ENCODE data around the gene NUP188.

Gene NUP188

DNA sequence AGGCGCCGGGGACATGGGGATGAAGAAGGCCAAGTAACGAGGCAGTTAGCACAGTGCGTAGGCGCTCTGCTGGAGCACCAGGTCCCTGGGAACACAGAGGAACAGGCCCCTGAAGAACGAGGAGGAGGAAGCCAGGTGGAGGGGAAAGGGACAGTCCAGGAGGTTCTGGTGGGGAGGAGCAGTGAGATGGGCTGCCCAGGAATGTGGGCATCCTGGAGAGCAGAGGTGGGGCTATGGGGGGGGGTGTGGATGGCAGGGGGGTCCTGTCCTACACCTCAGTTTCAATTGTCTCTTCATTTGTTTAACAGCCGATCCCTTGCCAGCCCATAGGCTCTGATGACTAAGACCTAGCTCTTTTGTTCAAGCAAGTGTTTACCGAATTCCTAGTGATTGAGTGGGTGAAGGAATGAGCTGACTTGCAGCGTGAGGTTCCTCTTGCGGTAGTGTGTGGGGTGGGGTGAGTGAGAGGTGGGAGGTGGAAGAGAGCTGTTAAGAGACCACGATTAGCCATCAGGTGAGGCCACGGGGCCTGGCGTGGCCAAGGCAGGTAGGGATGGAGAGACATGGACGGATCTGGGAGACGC is 35.1 kb upstream of the NUP188 start:
- peak in 33 of 42 donors; percentile 30 to 86 (median 60) for DNase-seq
- intact Hi-C loops (cut with DNase I): no loop called here

DNA sequence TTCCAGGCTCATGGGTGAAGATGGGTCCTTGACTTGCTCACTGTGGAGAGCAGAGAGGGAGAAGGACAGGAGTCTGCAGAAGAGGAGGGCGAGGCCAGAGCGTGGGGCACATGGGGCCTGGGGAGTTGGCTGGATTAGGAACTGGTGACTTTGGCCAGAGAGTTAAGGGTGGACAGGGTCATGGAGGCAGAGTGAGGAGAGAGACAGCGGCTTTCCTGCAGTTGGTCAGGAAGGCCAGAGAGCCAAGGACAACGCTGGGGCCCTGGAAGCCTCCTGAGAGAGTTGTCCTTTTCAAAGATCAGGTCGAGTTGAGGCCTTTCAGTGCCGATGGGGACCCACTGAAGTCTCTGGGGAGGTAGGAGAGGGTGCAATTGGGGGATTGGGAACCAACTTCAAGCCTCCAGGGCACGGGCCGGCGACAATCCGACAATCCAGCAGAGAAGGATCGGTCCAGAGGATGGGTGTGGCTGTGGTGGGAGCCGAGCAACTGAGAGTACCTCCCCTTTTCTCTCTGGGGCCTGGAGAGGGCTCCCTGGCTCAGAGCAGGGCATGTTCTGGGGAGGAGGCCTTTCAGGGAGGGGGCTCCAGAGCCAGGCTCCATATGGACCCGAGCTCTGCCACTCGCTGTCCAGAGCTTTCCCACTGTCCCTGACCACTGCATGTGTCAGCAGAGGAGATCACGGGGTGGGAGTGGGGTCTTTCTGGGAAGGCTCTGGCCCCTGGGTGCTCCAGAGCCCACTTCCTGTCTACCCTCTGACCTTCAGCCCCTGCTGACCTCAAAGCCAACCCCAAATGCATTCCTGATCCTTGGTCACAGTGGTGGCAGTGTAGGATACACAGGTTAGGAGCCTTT is 34.2 kb upstream of the NUP188 start:
- DNase-seq: no peak
- intact Hi-C loops (cut with DNase I): no loop called here

DNA sequence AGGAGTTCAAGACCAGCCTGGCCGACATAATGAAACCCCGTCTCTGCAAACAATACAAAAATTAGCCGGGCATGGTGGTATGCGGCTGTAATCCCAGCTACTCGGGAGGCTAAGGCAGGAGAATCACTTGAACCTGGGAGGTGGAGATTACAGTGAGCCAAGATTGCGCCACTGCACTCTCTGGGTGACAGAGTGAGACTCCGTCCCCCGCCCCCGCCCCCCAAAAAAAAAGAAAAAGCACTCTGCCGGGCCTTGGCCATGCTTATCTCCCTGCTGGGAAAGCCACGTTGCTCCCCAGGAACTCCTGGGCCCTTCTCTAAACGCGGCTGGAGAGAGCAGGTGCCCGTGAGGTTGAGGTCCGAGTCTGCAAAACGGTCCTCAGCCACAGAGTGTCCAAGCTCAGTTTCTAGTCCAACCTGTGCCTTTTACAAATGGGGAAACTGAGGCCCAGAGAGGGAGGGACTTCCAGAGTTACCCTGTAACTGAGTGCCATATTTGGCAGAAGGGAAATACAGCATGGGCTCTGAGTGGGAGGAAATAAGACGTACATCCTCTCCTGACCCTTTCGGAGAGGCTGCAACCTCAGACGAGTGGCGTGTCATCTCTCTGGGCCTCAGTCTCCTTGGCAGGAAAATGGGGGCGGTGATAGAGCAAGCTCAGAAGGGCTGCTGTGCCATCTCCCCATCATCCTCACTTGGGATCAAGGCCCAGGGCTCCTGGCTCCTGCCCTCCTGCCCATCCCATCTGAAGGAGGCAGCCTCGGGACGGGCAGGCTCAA is 33.3 kb upstream of the NUP188 start:
- no peak for DNase-seq
- intact Hi-C loops (cut with DNase I): no loop called here

DNA sequence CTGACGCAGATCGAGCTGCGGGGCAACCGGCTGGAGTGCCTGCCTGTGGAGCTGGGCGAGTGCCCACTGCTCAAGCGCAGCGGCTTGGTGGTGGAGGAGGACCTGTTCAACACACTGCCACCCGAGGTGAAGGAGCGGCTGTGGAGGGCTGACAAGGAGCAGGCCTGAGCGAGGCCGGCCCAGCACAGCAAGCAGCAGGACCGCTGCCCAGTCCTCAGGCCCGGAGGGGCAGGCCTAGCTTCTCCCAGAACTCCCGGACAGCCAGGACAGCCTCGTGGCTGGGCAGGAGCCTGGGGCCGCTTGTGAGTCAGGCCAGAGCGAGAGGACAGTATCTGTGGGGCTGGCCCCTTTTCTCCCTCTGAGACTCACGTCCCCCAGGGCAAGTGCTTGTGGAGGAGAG is 31.3 kb upstream of the NUP188 start:
- DNase-seq: peak in 3 of 42 donors; percentile 31 to 57 (median 32)
- intact Hi-C loops (cut with DNase I): no loop called here

DNA sequence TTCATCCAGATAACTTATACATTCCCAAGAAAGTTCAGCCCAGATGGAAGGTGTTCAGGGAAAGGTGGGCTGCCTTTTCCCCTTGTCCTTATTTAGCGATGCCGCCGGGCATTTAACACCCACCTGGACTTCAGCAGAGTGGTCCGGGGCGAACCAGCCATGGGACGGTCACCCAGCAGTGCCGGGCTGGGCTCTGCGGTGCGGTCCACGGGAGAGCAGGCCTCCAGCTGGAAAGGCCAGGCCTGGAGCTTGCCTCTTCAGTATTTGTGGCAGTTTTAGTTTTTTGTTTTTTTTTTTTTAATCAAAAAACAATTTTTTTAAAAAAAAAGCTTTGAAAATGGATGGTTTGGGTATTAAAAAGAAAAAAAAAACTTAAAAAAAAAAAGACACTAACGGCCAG is 30.8 kb upstream of the NUP188 start:
- intact Hi-C loops (cut with DNase I): no loop called here
- no peak for DNase-seq

DNA sequence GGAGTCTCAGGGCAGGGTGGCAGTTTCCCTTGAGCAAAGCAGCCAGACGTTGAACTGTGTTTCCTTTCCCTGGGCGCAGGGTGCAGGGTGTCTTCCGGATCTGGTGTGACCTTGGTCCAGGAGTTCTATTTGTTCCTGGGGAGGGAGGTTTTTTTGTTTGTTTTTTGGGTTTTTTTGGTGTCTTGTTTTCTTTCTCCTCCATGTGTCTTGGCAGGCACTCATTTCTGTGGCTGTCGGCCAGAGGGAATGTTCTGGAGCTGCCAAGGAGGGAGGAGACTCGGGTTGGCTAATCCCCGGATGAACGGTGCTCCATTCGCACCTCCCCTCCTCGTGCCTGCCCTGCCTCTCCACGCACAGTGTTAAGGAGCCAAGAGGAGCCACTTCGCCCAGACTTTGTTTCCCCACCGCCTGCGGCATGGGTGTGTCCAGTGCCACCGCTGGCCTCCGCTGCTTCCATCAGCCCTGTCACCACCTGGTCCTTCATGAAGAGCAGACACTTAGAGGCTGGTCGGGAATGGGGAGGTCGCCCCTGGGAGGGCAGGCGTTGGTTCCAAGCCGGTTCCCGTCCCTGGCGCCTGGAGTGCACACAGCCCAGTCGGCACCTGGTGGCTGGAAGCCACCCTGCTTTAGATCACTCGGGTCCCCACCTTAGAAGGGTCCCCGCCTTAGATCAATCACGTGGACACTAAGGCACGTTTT is 30.2 kb upstream of the NUP188 start:
- DNase-seq: peak in 39 of 42 donors; percentile 20 to 83 (median 57)
- intact Hi-C loops (cut with DNase I): no loop called here

DNA sequence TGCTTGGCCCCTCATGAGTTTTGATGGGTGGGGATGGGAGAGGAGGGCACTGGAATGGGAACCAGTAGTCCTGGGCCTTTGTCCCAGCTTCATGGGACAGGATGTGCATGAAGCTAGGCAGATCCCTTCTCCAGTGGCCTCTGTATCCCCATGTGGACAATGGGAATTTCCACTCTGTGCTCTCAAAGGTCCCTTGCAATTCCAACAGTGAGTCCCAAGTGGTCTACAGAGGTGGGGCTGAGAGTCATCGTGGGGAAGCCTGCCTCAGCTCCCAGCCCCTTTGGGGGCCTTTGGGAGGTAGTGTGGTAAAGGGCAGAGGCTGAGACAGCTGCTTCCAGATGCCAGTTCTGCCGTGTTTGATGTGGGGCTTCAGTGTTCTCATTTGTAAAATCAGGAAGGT is 28.6 kb upstream of the NUP188 start:
- intact Hi-C loops (cut with DNase I): no loop called here
- no peak for DNase-seq

DNA sequence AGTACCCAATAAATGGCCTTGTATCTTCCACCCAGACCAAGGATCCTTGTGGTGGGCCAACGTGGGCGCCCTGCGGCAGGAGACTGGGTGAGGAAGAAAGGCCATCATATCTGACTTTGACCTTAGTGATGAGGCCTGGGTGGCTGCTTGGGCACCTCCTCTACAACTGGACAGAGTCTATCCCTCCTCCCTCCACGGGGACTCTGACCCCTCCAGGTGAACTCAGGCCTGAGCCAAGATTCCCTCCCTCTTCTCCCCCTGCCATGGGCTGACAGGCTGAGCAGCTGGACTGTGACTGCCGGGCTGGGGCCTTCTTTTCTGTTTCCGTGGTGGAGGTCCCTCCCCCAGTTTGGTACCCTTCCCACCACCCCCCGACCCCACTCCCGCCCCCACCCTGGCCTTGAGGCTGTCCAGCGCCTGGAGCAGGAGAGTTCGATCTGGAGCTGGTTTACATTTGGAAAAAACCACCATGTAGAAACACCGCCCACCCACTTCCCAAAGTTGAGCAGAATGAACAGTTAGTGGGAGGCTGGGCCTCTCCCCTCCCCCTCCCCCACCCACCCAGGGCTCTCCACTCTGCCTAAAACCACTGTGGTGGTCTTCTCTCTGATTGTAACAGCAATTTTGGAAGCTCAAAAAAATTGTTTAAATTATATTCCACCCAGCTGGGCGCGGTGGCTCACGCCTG is 28.0 kb upstream of the NUP188 start:
- no peak for DNase-seq
- intact Hi-C loops (cut with DNase I): loop anchor here (5.0 kb wide), 1 partner anchor 37 kb away; the partner anchor contains the start of genes KYAT1 and LRRC8A

DNA sequence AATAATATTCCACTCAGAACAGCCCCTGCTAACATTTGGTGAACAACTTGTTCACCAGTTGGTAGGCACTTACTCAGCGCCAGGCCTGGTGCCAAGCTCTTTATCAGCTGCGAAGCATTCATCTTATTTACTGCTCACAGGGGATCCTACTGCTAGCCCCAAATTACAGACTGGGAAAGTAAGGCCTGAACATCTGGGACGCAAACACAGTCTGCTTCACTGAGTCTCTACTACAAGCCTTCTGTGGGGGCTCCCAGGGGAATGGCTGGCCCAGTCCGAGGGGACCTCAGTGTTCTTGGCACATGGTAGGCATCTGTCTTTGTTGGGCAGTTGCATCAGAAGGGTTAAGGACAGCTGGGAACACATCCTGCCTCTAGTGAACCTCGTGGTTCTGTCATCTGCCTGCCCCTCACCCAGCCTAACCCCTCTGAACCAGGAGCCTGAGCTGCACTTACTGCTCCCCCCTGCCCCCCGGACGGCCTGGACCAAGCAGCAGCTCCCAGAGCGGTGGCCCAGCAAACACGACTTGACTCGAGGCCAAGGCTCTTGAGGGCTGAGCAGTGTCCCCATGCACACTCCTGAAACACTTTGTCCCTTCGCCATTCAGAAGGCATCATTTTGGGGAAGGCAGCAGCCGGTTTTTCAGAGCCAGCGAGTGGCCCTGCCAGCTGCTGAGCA is 27.0 kb upstream of the NUP188 start, which contains the start of gene PHYHD1:
Gene PHYHD1 (plus strand): TSS at position 602 of the 678 bp plus-strand sequence. CDS start 1,342 bp downstream, outside the sequence.
- intact Hi-C loops (cut with DNase I): loop anchor here (5.0 kb wide), 1 partner anchor 38 kb away; the partner anchor contains the start of genes KYAT1 and LRRC8A
- peak; percentile 42 to 92 (median 78) for DNase-seq

DNA sequence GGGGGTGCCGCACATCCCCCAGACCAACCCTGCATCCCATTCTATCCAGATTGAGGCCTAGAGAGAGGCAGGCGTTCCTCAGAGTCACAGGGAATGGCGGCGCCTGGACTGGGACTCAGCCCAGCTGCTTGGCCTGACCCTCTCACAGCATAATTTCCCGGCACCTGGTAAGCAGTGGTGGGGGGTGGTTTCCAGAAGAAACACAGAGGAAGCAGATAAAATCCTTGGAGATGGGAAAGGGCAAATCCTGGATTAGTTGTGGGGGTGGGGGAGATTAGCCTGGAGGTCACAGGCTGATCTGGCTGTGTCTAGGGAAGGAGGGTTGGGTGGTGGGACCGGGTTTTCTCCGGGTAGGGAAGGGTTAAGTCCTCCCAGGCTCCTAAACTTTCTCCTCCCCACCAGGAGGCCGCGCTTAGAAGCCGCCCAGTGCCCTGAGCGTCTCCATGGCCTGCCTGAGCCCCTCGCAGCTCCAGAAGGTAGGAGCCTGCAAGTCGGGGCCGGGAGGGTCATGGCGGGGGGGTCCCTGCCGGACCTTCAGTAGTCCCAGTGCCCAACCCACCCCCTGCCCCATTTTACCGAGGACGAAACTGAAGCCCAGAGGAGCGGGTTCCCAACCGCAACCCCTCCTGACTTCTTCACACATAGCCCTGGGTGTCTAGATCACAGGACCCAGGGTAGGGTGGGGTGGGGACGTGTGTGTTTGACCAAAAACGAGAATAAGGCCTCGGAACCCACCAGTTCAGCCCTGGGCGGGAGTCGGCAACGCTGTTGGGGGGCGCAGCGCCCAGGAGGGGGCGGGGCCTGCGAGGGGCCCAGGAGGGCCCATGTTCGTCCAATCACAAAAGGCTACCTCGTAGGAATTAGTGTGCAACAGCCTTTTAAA is 25.4 kb upstream of the NUP188 start:
- peak in 6 of 42 donors; percentile 19 to 50 (median 31) for DNase-seq
- intact Hi-C loops (cut with DNase I): loop anchor here (5.0 kb wide), 1 partner anchor 40 kb away; the partner anchor contains the start of genes KYAT1 and LRRC8A

DNA sequence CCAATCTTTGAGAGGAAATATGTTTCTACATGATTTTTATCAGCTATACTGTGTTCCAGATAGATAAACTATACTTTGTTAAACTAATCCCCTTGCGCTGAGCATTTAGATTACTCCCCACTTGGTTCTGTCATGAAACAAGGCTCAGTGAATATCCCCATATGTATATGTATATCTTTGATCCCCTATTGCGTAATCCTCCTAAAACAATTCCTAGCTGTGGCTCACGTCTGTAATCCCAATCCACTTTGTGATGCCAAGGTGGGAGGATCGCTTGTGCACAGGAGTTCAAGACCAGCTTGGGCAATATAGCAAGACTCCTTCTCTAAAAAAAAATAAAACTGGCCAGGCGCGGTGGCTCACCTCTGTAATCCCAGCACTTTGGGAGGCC is 24.0 kb upstream of the NUP188 start:
- no peak for DNase-seq
- intact Hi-C loops (cut with DNase I): loop anchor here (5.0 kb wide), 1 partner anchor 41 kb away; the partner anchor contains the start of genes KYAT1 and LRRC8A

DNA sequence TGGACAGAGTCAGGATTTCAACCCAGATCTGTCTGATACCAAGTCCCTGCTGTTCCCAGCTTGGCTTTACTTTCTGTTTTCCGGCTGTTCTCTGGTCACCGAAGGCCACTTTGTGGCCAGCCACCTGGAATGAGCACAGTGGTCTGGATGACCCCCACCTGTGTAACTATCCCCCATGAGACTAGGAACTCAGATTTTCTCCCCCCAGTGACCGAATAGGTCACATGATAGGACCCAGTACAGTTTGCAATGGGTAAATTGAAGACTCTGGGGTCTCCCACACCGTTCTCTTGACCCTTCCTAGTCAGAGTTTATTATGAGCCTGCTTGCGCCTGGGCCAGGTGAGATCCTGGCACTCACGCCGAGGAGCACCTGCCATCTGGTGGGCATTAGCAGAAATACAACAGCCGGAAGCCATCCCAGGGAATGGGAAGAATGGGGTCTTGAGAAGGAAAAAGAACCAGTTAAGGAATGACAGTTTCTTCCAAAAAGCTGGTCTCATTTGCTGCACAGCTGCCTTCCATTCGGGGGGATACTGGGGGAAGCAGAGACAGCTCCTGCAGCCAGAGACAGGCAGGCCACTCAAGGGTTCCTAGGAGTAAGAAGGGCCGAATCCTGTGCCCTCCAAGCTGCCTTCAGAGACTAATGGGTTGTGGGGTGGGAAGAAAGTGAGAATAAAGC is 19.6 kb upstream of the NUP188 start:
- DNase-seq: peak in 41 of 42 donors; percentile 41 to 86 (median 66)

DNA sequence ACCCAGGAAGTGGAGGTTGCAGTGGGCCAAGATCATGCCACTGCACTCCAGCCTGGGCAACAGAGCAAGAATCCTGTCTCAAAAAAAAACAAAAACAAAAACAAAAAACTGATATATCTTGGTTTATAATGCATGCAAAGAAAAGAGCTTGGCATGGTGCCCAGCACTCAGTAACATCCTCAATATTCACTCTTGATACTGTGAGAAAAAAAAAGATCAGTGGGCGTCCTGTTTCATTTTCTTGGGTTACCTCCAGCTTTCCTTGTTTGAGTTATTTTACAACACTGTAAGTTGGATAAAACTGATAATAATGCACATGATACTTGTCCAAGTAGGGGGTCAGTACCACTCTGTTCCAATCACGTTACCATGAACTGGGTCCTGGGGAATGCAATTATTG is 18.9 kb upstream of the NUP188 start:
- intact Hi-C loops (cut with DNase I): loop anchor here (5.0 kb wide), 1 partner anchor 66 kb away; no protein-coding TSS in a partner anchor
- DNase-seq: peak in 13 of 42 donors; percentile 32 to 71 (median 49)

More for the DNA sequence above, 19.6 kb upstream of the NUP188 start:
- intact Hi-C loops (cut with DNase I): loop anchor here (5.0 kb wide), 1 partner anchor 66 kb away; no protein-coding TSS in a partner anchor

DNA sequence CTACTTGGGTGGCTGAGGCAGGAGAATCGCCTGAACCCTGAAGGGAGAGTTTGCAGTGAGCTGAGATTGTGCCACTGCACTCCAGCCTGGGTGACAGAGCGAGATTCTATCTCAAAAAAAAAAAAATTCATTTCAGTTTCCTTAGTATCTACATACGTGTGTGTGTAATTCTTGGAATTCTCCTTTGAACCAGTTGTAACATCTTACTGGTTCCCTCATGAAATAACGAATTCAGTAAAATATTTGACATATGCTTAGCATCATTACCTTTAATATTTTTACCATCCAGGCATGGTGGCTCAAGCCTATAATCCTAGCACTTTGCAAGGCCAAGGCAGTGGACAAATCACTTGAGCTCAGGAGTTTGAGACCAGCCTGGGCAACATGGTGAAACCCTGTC is 17.9 kb upstream of the NUP188 start:
- intact Hi-C loops (cut with DNase I): loop anchor here (5.0 kb wide), 1 partner anchor 67 kb away; no protein-coding TSS in a partner anchor
- no peak for DNase-seq

DNA sequence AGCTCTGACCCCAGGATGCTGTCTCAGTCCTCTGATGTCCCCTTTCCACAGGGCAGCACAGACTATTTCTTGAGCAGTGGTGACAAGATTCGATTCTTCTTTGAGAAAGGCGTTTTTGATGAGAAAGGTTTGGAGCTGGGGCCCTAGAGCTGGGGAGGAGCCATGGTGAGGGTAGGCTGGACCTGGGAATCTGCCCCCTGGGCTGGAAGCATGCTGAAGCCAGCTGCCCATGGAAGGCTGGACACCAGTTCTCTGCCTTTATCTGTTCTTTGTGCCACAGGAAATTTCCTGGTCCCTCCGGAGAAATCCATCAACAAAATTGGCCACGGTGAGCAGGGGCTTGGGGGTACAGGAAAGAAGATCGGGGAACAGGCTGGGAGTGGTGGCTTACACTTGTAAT is 13.8 kb upstream of the NUP188 start:
- intact Hi-C loops (cut with DNase I): no loop called here
- DNase-seq: no peak

Measured in head of caudate nucleus (tissue), 42 donors.